Transverse colon (tissue), 4 donors: Measurements from ENCODE around the gene RBM19.

Experiments used
- CTCF ChIP-seq, 5 experiments: fragments of 200-600 bp in 3 of 5; fragments of 450-650 bp in 2 of 5; sonication (generic) in 3 of 5; IDR thresholded peaks; 1 replicate in 2 of 5; 2 replicates in 3 of 5; pipeline ENCODE4 v1.5.1; 2016 to 2017; ENCODE audit warnings: antibody characterized with exemption in 5 of 5, inconsistent platforms in 3 of 5, mild to moderate bottlenecking in 2 of 5, moderate library complexity in 1 of 5
- EP300 ChIP-seq: sonication (generic); formaldehyde crosslinking; IDR thresholded peaks from one replicate; pipeline ENCODE4 v1.6.1; 2017; ENCODE audit warnings: antibody characterized with exemption, low read depth
- POLR2A ChIP-seq: fragments of 450-650 bp; IDR thresholded peaks from one replicate; pipeline ENCODE4 v1.6.1; 2016; ENCODE audit warnings: antibody characterized with exemption, mild to moderate bottlenecking, moderate library complexity
- POLR2AphosphoS5 ChIP-seq, 3 donors: sonication (generic); formaldehyde crosslinking; IDR thresholded peaks; one replicate each; pipeline ENCODE4 v1.6.1; 2016; ENCODE audit warnings: antibody characterized with exemption in 3 of 3

GRCh38 chr12:113795445-113795844 lies 170.7 kb downstream of the RBM19 start:
- TF ChIP-seq CTCF (IDR thresholded peaks at IDR 0.05) (no peak), POLR2A (no peak), EP300 (no peak), POLR2AphosphoS5 (IDR thresholded peaks at IDR 0.05) (no peak)
